ENCODE measurements around the gene ACACB. TPM values are rescaled to one million over a fixed set of nuclear protein-coding genes. Genes with fewer than 3 reads are reported as not detected.

Gene ACACB
- total RNA-seq, 1 donor from 2014 or later = 130 TPM

DNA sequence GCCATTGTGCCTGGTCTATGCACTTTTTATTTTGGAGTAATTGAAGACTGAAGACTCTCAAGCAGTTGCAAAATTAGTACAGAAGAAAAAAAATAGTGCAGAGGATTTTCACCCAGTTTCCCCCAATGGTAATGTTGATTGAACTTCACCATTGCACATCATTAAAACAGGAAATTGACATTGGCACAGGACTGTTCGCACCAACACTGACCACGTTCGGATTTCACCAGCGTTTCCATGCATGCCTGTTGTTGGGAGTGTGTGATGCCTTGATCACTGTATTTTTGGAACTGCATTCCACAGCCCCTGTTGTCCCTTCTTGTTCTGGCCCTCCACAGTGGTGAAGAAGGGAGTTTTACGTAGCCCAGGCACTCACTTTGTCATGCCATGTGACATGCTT lies 125.5 kb downstream of the ACACB start:
- intact Hi-C loops (cut with DNase I) = no loop called here
- no peaks in the 10 kb centered on the region for H3K4me1 ChIP-seq
- no peak for DNase-seq (ENCODE audit: extremely low spot score in 2 of 2)
- no peak overlapping the region for H3K4me3 ChIP-seq
- no peak overlapping the region for H3K27ac ChIP-seq
- H3K36me3 ChIP-seq = peaks cover 0 to 73% of the 10 kb centered on the region in 2 donors
- H3K27me3 ChIP-seq = no peaks in the 10 kb centered on the region
- TF ChIP-seq POLR2A (IDR thresholded peaks at IDR 0.05) = no peak
- TF ChIP-seq POLR2AphosphoS5 (IDR thresholded peaks at IDR 0.05; ENCODE audit: insufficient read depth in 1 of 2, low read depth in 1 of 2) = no peak
- TF ChIP-seq, protein P1, sequence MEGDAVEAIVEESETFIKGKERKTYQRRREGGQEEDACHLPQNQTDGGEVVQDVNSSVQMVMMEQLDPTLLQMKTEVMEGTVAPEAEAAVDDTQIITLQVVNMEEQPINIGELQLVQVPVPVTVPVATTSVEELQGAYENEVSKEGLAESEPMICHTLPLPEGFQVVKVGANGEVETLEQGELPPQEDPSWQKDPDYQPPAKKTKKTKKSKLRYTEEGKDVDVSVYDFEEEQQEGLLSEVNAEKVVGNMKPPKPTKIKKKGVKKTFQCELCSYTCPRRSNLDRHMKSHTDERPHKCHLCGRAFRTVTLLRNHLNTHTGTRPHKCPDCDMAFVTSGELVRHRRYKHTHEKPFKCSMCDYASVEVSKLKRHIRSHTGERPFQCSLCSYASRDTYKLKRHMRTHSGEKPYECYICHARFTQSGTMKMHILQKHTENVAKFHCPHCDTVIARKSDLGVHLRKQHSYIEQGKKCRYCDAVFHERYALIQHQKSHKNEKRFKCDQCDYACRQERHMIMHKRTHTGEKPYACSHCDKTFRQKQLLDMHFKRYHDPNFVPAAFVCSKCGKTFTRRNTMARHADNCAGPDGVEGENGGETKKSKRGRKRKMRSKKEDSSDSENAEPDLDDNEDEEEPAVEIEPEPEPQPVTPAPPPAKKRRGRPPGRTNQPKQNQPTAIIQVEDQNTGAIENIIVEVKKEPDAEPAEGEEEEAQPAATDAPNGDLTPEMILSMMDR (IDR thresholded peaks at IDR 0.05) = no peak
- no peaks in the 10 kb centered on the region for H3K9me3 ChIP-seq

DNA sequence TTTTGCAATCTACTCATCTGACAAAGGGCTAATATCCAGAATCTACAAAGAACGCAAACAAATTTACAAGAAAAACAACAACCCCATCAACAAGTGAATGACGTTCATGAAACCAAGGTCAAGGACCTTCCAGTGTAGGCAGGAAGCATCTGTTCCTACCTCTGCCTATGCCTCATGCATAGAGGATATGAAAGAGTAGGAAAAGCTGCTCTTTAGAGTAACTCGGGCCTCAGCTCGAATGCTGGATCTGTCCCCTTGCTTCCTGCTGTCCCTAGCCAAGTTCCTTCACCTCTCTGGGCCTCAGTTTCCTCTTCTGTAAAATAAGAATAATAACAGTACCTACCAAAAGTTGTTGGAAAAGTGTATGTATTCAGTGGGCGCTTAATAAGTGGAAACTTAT lies 127.7 kb downstream of the ACACB start:
- Histone ChIP-seq H3K36me3 (peaks cover 0 to 74% of the 10 kb centered on the region in 2 donors), H3K4me1 (no peaks in the 10 kb centered on the region), H3K4me3 (no peak overlapping the region), H3K27ac (no peak overlapping the region), H3K27me3 (no peaks in the 10 kb centered on the region), H3K9me3 (no peaks in the 10 kb centered on the region)
- intact Hi-C loops (cut with DNase I) = no loop called here
- TF ChIP-seq, protein P1 (IDR thresholded peaks at IDR 0.05) = no peak
- TF ChIP-seq POLR2A (IDR thresholded peaks at IDR 0.05) (no peak), POLR2AphosphoS5 (IDR thresholded peaks at IDR 0.05; ENCODE audit: insufficient read depth in 1 of 2, low read depth in 1 of 2) (no peak)
- no peak for DNase-seq (ENCODE audit: extremely low spot score in 2 of 2)

DNA sequence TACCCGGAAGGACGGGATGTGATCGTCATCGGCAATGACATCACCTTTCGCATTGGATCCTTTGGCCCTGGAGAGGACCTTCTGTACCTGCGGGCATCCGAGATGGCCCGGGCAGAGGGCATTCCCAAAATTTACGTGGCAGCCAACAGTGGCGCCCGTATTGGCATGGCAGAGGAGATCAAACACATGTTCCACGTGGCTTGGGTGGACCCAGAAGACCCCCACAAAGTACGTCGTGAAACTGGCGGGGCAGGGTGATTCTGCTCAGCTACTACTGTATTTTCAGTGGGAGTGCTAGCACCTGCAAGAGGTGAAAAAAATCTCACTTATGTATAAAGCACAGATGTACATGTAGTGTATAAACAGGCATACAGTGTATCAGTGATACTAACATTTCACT lies 129.8 kb downstream of the ACACB start:
- DNase-seq (ENCODE audit: extremely low spot score in 2 of 2) = no peak
- no peaks in the 10 kb centered on the region for H3K9me3 ChIP-seq
- H3K36me3 ChIP-seq = peaks cover 0 to 56% of the 10 kb centered on the region in 2 donors
- H3K4me1 ChIP-seq = no peaks in the 10 kb centered on the region
- no peaks in the 10 kb centered on the region for H3K27me3 ChIP-seq
- intact Hi-C loops (cut with DNase I) = no loop called here
- no peak overlapping the region for H3K4me3 ChIP-seq
- H3K27ac ChIP-seq = no peak overlapping the region
- TF ChIP-seq, protein P1 (IDR thresholded peaks at IDR 0.05) = no peak
- TF ChIP-seq POLR2AphosphoS5 (IDR thresholded peaks at IDR 0.05; ENCODE audit: insufficient read depth in 1 of 2, low read depth in 1 of 2) = no peak
- TF ChIP-seq POLR2A (IDR thresholded peaks at IDR 0.05) = no peak

GRCh38 chr12:109247831-109248654 lies 131.7 kb downstream of the ACACB start:
- no peak for DNase-seq (ENCODE audit: extremely low spot score in 2 of 2)
- H3K9me3 ChIP-seq = no peaks in the 10 kb centered on the region
- no peak overlapping the region for H3K4me3 ChIP-seq
- no peaks in the 10 kb centered on the region for H3K4me1 ChIP-seq
- H3K27me3 ChIP-seq = no peaks in the 10 kb centered on the region
- no peak for TF ChIP-seq POLR2AphosphoS5 (IDR thresholded peaks at IDR 0.05; ENCODE audit: insufficient read depth in 1 of 2, low read depth in 1 of 2)
- TF ChIP-seq, protein P1 (IDR thresholded peaks at IDR 0.05) = no peak
- no peak for TF ChIP-seq POLR2A (IDR thresholded peaks at IDR 0.05)
- H3K36me3 ChIP-seq = peaks cover 0 to 45% of the 10 kb centered on the region in 2 donors
- H3K27ac ChIP-seq = no peak overlapping the region
- intact Hi-C loops (cut with DNase I) = no loop called here

- H3K4me1 ChIP-seq = no peaks in the 10 kb centered on the region
- H3K36me3 ChIP-seq = peaks cover 0 to 43% of the 10 kb centered on the region in 2 donors
Measured at GRCh38 chr12:109250523-109250922, 134.1 kb downstream of the ACACB start.

More at GRCh38 chr12:109250523-109250922, 134.1 kb downstream of the ACACB start:
- TF ChIP-seq, protein P1 (IDR thresholded peaks at IDR 0.05) = no peak
- TF ChIP-seq POLR2AphosphoS5 (IDR thresholded peaks at IDR 0.05; ENCODE audit: insufficient read depth in 1 of 2, low read depth in 1 of 2) = no peak
- Histone ChIP-seq H3K4me3 (no peak overlapping the region), H3K27ac (no peak overlapping the region), H3K27me3 (no peaks in the 10 kb centered on the region), H3K9me3 (peaks cover 5% of the 10 kb centered on the region)
- intact Hi-C loops (cut with DNase I) = no loop called here
- DNase-seq (ENCODE audit: extremely low spot score in 2 of 2) = no peak

Measured in vagina (tissue), 2 donors.